B cell (primary cell): ENCODE measurements around the gene TNFRSF13B. TPM values are rescaled to one million over a fixed set of nuclear protein-coding genes. Genes with fewer than 3 reads are reported as not detected.

Experiments
- ATAC-seq: fragments of 200-7000 bp; cut with Tn5 transposase; one replicate; pipeline ENCODE4 v1.10.0; 2021; ENCODE audit warnings: low read depth, mild to moderate bottlenecking, moderate number of reproducible peaks, moderate library complexity
- CTCF ChIA-PET: fragments of 350-600 bp; sonication (Branson Sonifier 250); formaldehyde crosslinking; loops from one replicate; lab custom pipeline; 2021; ENCODE audit warnings: antibody characterized with exemption, inconsistent platforms; lab: Charles Lee
- POLR2A ChIA-PET: fragments of 350-600 bp; sonication (Branson Sonifier 250); formaldehyde crosslinking; loops from one replicate; lab custom pipeline; 2021; ENCODE audit warnings: antibody characterized with exemption; lab: Charles Lee
- DNase-seq: peaks from one replicate; pipeline ENCODE4 v3.0.0; 2013
- H2AFZ ChIP-seq: 2 replicates; pipeline ENCODE4 v1.6.1; 2012; ENCODE audit warnings: mild to moderate bottlenecking, low read depth, low read length; ENCODE audit not compliant: insufficient read depth, poor library complexity, severe bottlenecking
- H3K27ac ChIP-seq, 2 donors: 1 replicate in 1 of 2; 2 replicates in 1 of 2; pipeline ENCODE4 v1.5.1; 2012 to 2013; ENCODE audit warnings: low read length in 2 of 2, mild to moderate bottlenecking in 2 of 2, moderate library complexity in 1 of 2
- H3K27me3 ChIP-seq, 4 experiments: fragments of 200-600 bp in 1 of 4; sonication (generic) in 1 of 4; replicated peaks in 1 of 4; 1 replicate in 2 of 4; 2 replicates in 2 of 4; pipeline versions ENCODE4 v1.6.1 to v1.7.0; 2013 to 2016; ENCODE audit warnings: low read length in 3 of 4, mild to moderate bottlenecking in 2 of 4, mixed read lengths in 1 of 4, moderate library complexity in 1 of 4; ENCODE audit not compliant: insufficient read depth in 4 of 4, control insufficient read depth in 3 of 4; ENCODE audit errors: control extremely low read depth in 1 of 4
- H3K36me3 ChIP-seq, 2 experiments: replicated peaks in 1 of 2; 1 replicate in 1 of 2; 2 replicates in 1 of 2; pipeline versions ENCODE4 v1.6.1 to v1.7.1; 2013; ENCODE audit warnings: low read length in 1 of 2; ENCODE audit not compliant: insufficient read depth in 2 of 2, control insufficient read depth in 1 of 2; ENCODE audit errors: control extremely low read depth in 1 of 2, extremely low read depth in 1 of 2
- H3K4me1 ChIP-seq, 2 donors: fragments of 200-600 bp in 1 of 2; sonication (generic) in 1 of 2; 1 replicate in 1 of 2; 2 replicates in 1 of 2; pipeline versions ENCODE4 v1.5.1 to v1.6.1; 2013 to 2017; ENCODE audit warnings: low read length in 2 of 2; ENCODE audit not compliant: control insufficient read depth in 2 of 2, insufficient read depth in 2 of 2
- H3K4me2 ChIP-seq: replicated peaks from 2 replicates; pipeline ENCODE3; 2012; ENCODE audit warnings: mild to moderate bottlenecking, low read depth, low read length; ENCODE audit not compliant: poor library complexity, severe bottlenecking
- H3K4me3 ChIP-seq, 5 experiments: fragments of 200-600 bp in 1 of 5; sonication (generic) in 1 of 5; 1 replicate in 3 of 5; 2 replicates in 2 of 5; pipeline versions ENCODE4 v1.5.1 to v1.7.0; 2011 to 2016; ENCODE audit warnings: low read length in 4 of 5, mild to moderate bottlenecking in 4 of 5, low read depth in 2 of 5, control low read depth in 1 of 5, moderate library complexity in 1 of 5; ENCODE audit not compliant: insufficient read depth in 1 of 5; ENCODE audit errors: control extremely low read depth in 1 of 5, extremely low read depth in 1 of 5
- H3K79me2 ChIP-seq: fragments of 200-600 bp; sonication (generic); one replicate; pipeline ENCODE4 v1.6.0; 2016; ENCODE audit warnings: low read length; ENCODE audit not compliant: control insufficient read depth, insufficient read depth
- H3K9ac ChIP-seq: fragments of 200-600 bp; sonication (generic); 2 replicates; pipeline ENCODE4 v1.6.1; 2017; ENCODE audit warnings: mild to moderate bottlenecking, low read length, moderate library complexity
- H3K9me3 ChIP-seq, 3 donors: one replicate each; pipeline versions ENCODE4 v1.6.1 to v1.7.1; 2013; ENCODE audit warnings: low read length in 2 of 3; ENCODE audit not compliant: control insufficient read depth in 2 of 3, insufficient read depth in 1 of 3; ENCODE audit errors: control extremely low read depth in 1 of 3
- H4K20me1 ChIP-seq: 2 replicates; pipeline ENCODE4 v1.6.0; 2012; ENCODE audit warnings: mild to moderate bottlenecking, low read length; ENCODE audit not compliant: insufficient read depth, control insufficient read depth, poor library complexity, severe bottlenecking
- H3K27ac Mint-ChIP-seq: one replicate; pipeline ENCODE4 v1.8.0; 2021; ENCODE audit warnings: mixed read lengths
- H3K27me3 Mint-ChIP-seq: one replicate; pipeline ENCODE4 v1.8.0; 2021; ENCODE audit warnings: mixed read lengths
- H3K4me1 Mint-ChIP-seq: one replicate; pipeline ENCODE4 v1.8.0; 2021; ENCODE audit warnings: mixed read lengths
- H3K4me3 Mint-ChIP-seq: one replicate; pipeline ENCODE4 v1.8.0; 2021; ENCODE audit warnings: mixed read lengths
- H3K9me3 Mint-ChIP-seq: one replicate; pipeline ENCODE4 v1.8.0; 2022; ENCODE audit warnings: mixed read lengths; ENCODE audit not compliant: insufficient read depth
- CTCF ChIP-seq: fragments of 200-600 bp; IDR thresholded peaks from one replicate; pipeline ENCODE4 v1.8.0; 2022; ENCODE audit warnings: antibody characterized with exemption, mild to moderate bottlenecking
- EZH2 ChIP-seq: IDR thresholded peaks from 2 replicates; pipeline ENCODE4 v1.6.1; 2012; ENCODE audit warnings: borderline replicate concordance, low read depth, mild to moderate bottlenecking, moderate library complexity, low read length; ENCODE audit not compliant: insufficient read depth, poor library complexity, severe bottlenecking
- WGBS: methylation state at CpG from one replicate; pipeline ENCODE4 v1.1.5; 2013; ENCODE audit warnings: missing lambda C conversion rate; ENCODE audit not compliant: insufficient coverage; 5-methylcytosine and 5-hydroxymethylcytosine counted together
- intact Hi-C: fragments of 100-400 bp; cut with micrococcal nuclease; formaldehyde crosslinking; loops from one replicate; pipeline ENCODE4 v1.10.0; 2022
- polyA plus RNA-seq: library from polyadenylated mRNA; depleted of rRNA; stranded (reverse); fragments of >200 nt; gene quantifications from 2 replicates; pipeline ENCODE4 v1.2.3, GENCODE V29; 2012
- total RNA-seq, 2 donors: library from RNA; stranded (reverse); fragments of 120-200 nt in 1 of 2; gene quantifications; 1 replicate in 1 of 2; 2 replicates in 1 of 2; pipeline versions ENCODE4 v1.2.3 to v1.2.4, GENCODE V29; 2013 to 2022

TNFRSF13B gene
- total and polyA plus RNA-seq, 2 donors (not counting 1 experiment from before 2014, with no cell fraction given) = 74.5 to 219 TPM

GRCh38 chr17:16909472-16910246 lies 62.3 kb downstream of the TNFRSF13B start:
- 64% methylated on average over 8 of the region's 13 CpGs for WGBS
- no peaks in the 10 kb centered on the region for H4K20me1 ChIP-seq
- Mint-ChIP-seq H3K4me3 (no peak overlapping the region), H3K27me3 (peaks cover 29% of the 10 kb centered on the region), H3K4me1 (peaks cover 17% of the 10 kb centered on the region), H3K9me3 (no peaks in the 10 kb centered on the region), H3K27ac (no peak overlapping the region)
- no peak overlapping the region for H3K27ac ChIP-seq
- no peaks in the 10 kb centered on the region for H3K36me3 ChIP-seq
- H2AFZ ChIP-seq = no peak overlapping the region
- POLR2A ChIA-PET = no interaction called here
- no peak overlapping the region for H3K4me2 ChIP-seq
- TF ChIP-seq EZH2 = no peak
- CTCF ChIA-PET = no interaction called here
- no peak for ATAC-seq
- no peaks in the 10 kb centered on the region for H3K79me2 ChIP-seq
- no peak for DNase-seq
- no peak overlapping the region for H3K9ac ChIP-seq
- intact Hi-C loops = no loop called here
- peaks cover 0 to 6% (median 0%) of the 10 kb centered on the region in 4 experiments for H3K27me3 ChIP-seq
- no peaks in the 10 kb centered on the region for H3K9me3 ChIP-seq
- peaks cover 0 to 9% of the 10 kb centered on the region in 2 donors for H3K4me1 ChIP-seq
- H3K4me3 ChIP-seq = no peak overlapping the region

GRCh38 chr17:16908273-16908672 lies 63.6 kb downstream of the TNFRSF13B start:
- H3K4me3 ChIP-seq = no peak overlapping the region
- CTCF ChIA-PET = no interaction called here
- no peak for ATAC-seq
- Mint-ChIP-seq H3K27me3 (peaks cover 34% of the 10 kb centered on the region), H3K4me3 (no peak overlapping the region), H3K27ac (no peak overlapping the region), H3K4me1 (peaks cover 13% of the 10 kb centered on the region), H3K9me3 (no peaks in the 10 kb centered on the region)
- TF ChIP-seq EZH2 = no peak
- TF ChIP-seq CTCF = no peak
- H3K79me2 ChIP-seq = no peaks in the 10 kb centered on the region
- peaks cover 0 to 4% of the 10 kb centered on the region in 2 donors for H3K4me1 ChIP-seq
- H3K9me3 ChIP-seq = no peaks in the 10 kb centered on the region
- WGBS = 74% methylated on average over 2 of the region's 3 CpGs
- no peak overlapping the region for H3K4me2 ChIP-seq
- H4K20me1 ChIP-seq = no peaks in the 10 kb centered on the region
- DNase-seq = no peak
- H3K9ac ChIP-seq = no peak overlapping the region
- intact Hi-C loops = no loop called here
- no peak overlapping the region for H2AFZ ChIP-seq
- peaks cover 0 to 6% (median 0%) of the 10 kb centered on the region in 4 experiments for H3K27me3 ChIP-seq
- POLR2A ChIA-PET = no interaction called here
- H3K27ac ChIP-seq = no peak overlapping the region
- H3K36me3 ChIP-seq = no peaks in the 10 kb centered on the region
